Measurements from ENCODE around the gene PPP1CC. TPM values are rescaled to one million over a fixed set of nuclear protein-coding genes. Genes with fewer than 3 reads are reported as not detected.

The PPP1CC gene
- total and polyA plus RNA-seq, 2 of the 4 experiments (the other 2 are of a cell fraction), result 71.0 to 126 TPM

DNA sequence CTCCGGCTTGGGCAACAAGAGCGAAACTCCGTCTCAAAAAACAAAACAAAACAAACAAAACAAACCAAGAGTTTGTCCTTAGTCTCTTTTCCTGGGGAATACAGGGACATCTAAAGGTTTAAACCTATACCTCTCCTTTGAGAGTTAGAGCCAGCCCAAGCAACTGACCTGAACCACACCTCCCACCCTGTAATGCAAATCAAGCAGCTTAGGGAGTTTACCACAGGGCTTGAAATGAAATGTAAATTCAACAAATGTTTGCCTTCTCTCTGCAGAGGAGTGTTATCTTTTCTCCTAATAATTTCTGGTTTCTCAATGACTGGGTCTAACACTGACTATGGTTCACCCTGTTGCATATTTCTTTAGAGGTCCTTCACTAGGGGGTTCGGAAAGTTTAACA is 16.7 kb downstream of the PPP1CC start:
- POLR2A ChIA-PET (ENCODE audit: unreplicated experiment), result no interaction called here
- Histone ChIP-seq H2AFZ (replicated peaks; ENCODE audit: low read length, poor library complexity) (no peak overlapping the region), H2AK9ac (replicated peaks; ENCODE audit: low read depth, low read length, poor library complexity) (no peak overlapping the region), H3K9me3 (ENCODE audit: control insufficient read depth, insufficient read depth, low read length) (no peaks in the 10 kb centered on the region), H2BK20ac (ENCODE audit: low read depth, low read length) (no peak overlapping the region), H2BK15ac (ENCODE audit: low read depth, low read length) (no peak overlapping the region), H3K56ac (ENCODE audit: extremely low read depth, insufficient read depth, low read length) (no peak overlapping the region), H3K4ac (ENCODE audit: low read depth, low read length) (no peak overlapping the region), H3K4me1 (ENCODE audit: control insufficient read depth, insufficient read depth, low read length) (no peaks in the 10 kb centered on the region), H4K91ac (ENCODE audit: insufficient read depth, low read depth, low read length) (no peak overlapping the region), H2BK5ac (ENCODE audit: low read depth, low read length, poor library complexity, severe bottlenecking) (no peak overlapping the region), H3K4me3 (ENCODE audit: insufficient read depth, low read depth, low read length) (no peak overlapping the region), H3K14ac (replicated peaks; ENCODE audit: low read depth, low read length) (no peak overlapping the region), H3K27ac (ENCODE audit: insufficient read depth, low read length) (no peak overlapping the region), H3K79me1 (ENCODE audit: low read depth in 1 of 2, low read length in 2 of 2) (peaks cover 30 to 40% of the 10 kb centered on the region in 2 experiments), H3K4me2 (ENCODE audit: low read depth, low read length) (no peak overlapping the region), H4K5ac (ENCODE audit: low read depth, low read length) (no peak overlapping the region), H3K23ac (ENCODE audit: low read depth, low read length) (no peak overlapping the region), H3K9ac (ENCODE audit: low read depth, low read length) (no peak overlapping the region), H2BK120ac (ENCODE audit: low read depth, low read length) (no peak overlapping the region), H4K20me1 (ENCODE audit: insufficient read depth, low read length) (peaks cover 30% of the 10 kb centered on the region), H2AK5ac (ENCODE audit: low read depth, low read length) (no peak overlapping the region), H3K36me3 (ENCODE audit: control insufficient read depth, insufficient read depth, low read length) (peaks cover 47% of the 10 kb centered on the region), H3K18ac (ENCODE audit: low read depth, low read length) (no peak overlapping the region), H4K8ac (ENCODE audit: low read depth in 2 of 2, low read length in 2 of 2) (no peak overlapping the region), H3K27me3 (ENCODE audit: control insufficient read depth, insufficient read depth, low read length) (no peaks in the 10 kb centered on the region), H3K9me1 (ENCODE audit: insufficient read depth, low read length) (peaks cover 4% of the 10 kb centered on the region)
- WGBS, 2 experiments (ENCODE audit: extremely low coverage in 2 of 2, insufficient read length in 1 of 2), result 100% methylated on average over 3 of the region's 4 CpGs; no CpG with 5 or more reads in 1 of the 2 experiments
- dilution Hi-C loops (cut with HindIII; ENCODE audit: low sequenced_read_pairs, unreplicated experiment) (no loop called here), in situ Hi-C loops (cut with MboI; ENCODE audit: low sequenced_read_pairs) (no loop called here), intact Hi-C loops (cut with micrococcal nuclease) (loop anchor here (10.0 kb wide), 1 partner anchor 271 kb away; the partner anchor contains the start of gene ARPC3)
- ATAC-seq (ENCODE audit: low read depth) (no peak), DNase-seq (no peak)
- CTCF ChIA-PET, result no interaction called here
- BruUV-seq (replicated peaks), result no TSS peak
- TF ChIP-seq MAFK (IDR thresholded peaks at IDR 0.05; ENCODE audit: low read depth, low read length) (no peak), RAD21 (IDR thresholded peaks at IDR 0.05; ENCODE audit: low read length) (no peak), CHD1 (IDR thresholded peaks at IDR 0.05; ENCODE audit: low read depth, low read length) (no peak), MAZ (IDR thresholded peaks at IDR 0.05; ENCODE audit: borderline replicate concordance, low read depth, low read length) (no peak), NFE2L2 (IDR thresholded peaks at IDR 0.05; ENCODE audit: low read depth, low read length) (no peak), FOS (IDR thresholded peaks at IDR 0.05; ENCODE audit: low read depth, low read length) (no peak), CEBPB (IDR thresholded peaks at IDR 0.05; ENCODE audit: low read depth, low read length) (no peak)
- TF ChIP-seq, protein P1, sequence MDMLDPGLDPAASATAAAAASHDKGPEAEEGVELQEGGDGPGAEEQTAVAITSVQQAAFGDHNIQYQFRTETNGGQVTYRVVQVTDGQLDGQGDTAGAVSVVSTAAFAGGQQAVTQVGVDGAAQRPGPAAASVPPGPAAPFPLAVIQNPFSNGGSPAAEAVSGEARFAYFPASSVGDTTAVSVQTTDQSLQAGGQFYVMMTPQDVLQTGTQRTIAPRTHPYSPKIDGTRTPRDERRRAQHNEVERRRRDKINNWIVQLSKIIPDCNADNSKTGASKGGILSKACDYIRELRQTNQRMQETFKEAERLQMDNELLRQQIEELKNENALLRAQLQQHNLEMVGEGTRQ (IDR thresholded peaks at IDR 0.05; ENCODE audit: low read depth, low read length), result no peak
- TF ChIP-seq, protein P2, sequence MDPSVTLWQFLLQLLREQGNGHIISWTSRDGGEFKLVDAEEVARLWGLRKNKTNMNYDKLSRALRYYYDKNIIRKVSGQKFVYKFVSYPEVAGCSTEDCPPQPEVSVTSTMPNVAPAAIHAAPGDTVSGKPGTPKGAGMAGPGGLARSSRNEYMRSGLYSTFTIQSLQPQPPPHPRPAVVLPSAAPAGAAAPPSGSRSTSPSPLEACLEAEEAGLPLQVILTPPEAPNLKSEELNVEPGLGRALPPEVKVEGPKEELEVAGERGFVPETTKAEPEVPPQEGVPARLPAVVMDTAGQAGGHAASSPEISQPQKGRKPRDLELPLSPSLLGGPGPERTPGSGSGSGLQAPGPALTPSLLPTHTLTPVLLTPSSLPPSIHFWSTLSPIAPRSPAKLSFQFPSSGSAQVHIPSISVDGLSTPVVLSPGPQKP (IDR thresholded peaks at IDR 0.05; ENCODE audit: borderline replicate concordance, low read depth, low read length), result no peak
